ENCODE measurements around the gene PCSK2.

PCSK2 gene

GRCh38 chr20:17236766-17237165 is 9.9 kb downstream of the PCSK2 start:
- Histone ChIP-seq H3K36me3 (ENCODE audit: control insufficient read depth in 1 of 2, insufficient read depth in 2 of 2, low read length in 2 of 2) (no peaks in the 10 kb centered on the region), H3K4me1 (ENCODE audit: control insufficient read depth in 1 of 2, insufficient read depth in 2 of 2, low read length in 2 of 2) (no peaks in the 10 kb centered on the region), H3K4me3 (ENCODE audit: low read depth in 1 of 2, low read length in 2 of 2) (no peak overlapping the region), H3K27ac (ENCODE audit: low read depth, low read length) (no peak overlapping the region), H3K9ac (ENCODE audit: low read depth in 1 of 2, low read length in 2 of 2) (no peak overlapping the region), H3K9me3 (ENCODE audit: control insufficient read depth in 1 of 2, low read length in 2 of 2) (no peaks in the 10 kb centered on the region), H3K27me3 (ENCODE audit: control insufficient read depth in 1 of 2, insufficient read depth in 2 of 2, low read length in 2 of 2) (no peaks in the 10 kb centered on the region)

DNA sequence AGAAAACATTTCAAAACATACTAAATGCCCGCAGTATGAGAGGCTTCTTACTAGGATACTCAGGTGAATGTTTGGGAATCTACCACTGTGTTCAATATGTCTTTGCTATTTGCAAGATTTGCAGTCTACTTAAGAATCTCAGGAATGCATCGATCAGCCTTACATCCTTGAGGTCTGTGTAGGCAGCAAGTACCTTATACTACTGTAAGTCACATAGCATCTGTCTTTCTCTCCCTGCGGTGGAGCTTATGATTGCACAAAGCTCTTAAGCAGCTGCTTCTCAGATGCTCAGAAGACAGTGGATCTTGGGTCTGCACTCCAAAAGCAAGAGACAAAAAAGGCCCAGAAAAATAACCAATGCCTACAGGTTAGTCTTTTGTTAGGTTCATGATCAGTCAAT is 21.4 kb downstream of the PCSK2 start:
- no peaks in the 10 kb centered on the region for H3K9me3 ChIP-seq (ENCODE audit: control insufficient read depth in 1 of 2, low read length in 2 of 2)
- H3K27ac ChIP-seq (ENCODE audit: low read depth, low read length): no peak overlapping the region
- H3K9ac ChIP-seq (ENCODE audit: low read depth in 1 of 2, low read length in 2 of 2): no peak overlapping the region
- H3K4me3 ChIP-seq (ENCODE audit: low read depth in 1 of 2, low read length in 2 of 2): no peak overlapping the region
- no peaks in the 10 kb centered on the region for H3K27me3 ChIP-seq (ENCODE audit: control insufficient read depth in 1 of 2, insufficient read depth in 2 of 2, low read length in 2 of 2)
- no peaks in the 10 kb centered on the region for H3K36me3 ChIP-seq (ENCODE audit: control insufficient read depth in 1 of 2, insufficient read depth in 2 of 2, low read length in 2 of 2)
- no peaks in the 10 kb centered on the region for H3K4me1 ChIP-seq (ENCODE audit: control insufficient read depth in 1 of 2, insufficient read depth in 2 of 2, low read length in 2 of 2)

DNA sequence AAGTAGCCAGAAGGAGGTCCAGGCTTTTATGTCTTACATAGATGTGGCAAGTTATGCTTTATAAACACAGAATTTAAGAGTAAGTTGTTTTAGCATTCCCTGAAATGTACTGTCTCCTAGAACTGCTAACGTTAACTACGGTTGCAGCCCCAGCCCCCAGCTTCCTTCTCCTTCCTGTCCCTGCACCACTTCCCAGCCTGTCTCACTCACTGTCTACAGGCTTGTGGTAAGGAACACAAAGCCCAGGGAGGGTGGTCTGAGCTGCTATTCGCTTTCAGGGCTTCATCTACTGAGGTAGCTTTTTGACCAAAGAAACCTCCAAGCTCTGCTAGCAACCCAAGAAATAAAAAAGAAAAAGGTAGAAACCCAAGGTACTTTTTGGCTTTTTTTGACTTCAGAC is 35.9 kb downstream of the PCSK2 start:
- no peaks in the 10 kb centered on the region for H3K36me3 ChIP-seq (ENCODE audit: control insufficient read depth in 1 of 2, insufficient read depth in 2 of 2, low read length in 2 of 2)
- H3K27me3 ChIP-seq (ENCODE audit: control insufficient read depth in 1 of 2, insufficient read depth in 2 of 2, low read length in 2 of 2): no peaks in the 10 kb centered on the region
- H3K9ac ChIP-seq (ENCODE audit: low read depth in 1 of 2, low read length in 2 of 2): no peak overlapping the region
- no peaks in the 10 kb centered on the region for H3K9me3 ChIP-seq (ENCODE audit: control insufficient read depth in 1 of 2, low read length in 2 of 2)
- H3K4me3 ChIP-seq (ENCODE audit: low read depth in 1 of 2, low read length in 2 of 2): no peak overlapping the region
- no peak overlapping the region for H3K27ac ChIP-seq (ENCODE audit: low read depth, low read length)
- no peaks in the 10 kb centered on the region for H3K4me1 ChIP-seq (ENCODE audit: control insufficient read depth in 1 of 2, insufficient read depth in 2 of 2, low read length in 2 of 2)

- no peak overlapping the region for H3K4me3 ChIP-seq (ENCODE audit: low read depth in 1 of 2, low read length in 2 of 2)
- no peaks in the 10 kb centered on the region for H3K27me3 ChIP-seq (ENCODE audit: control insufficient read depth in 1 of 2, insufficient read depth in 2 of 2, low read length in 2 of 2)
- no peaks in the 10 kb centered on the region for H3K9me3 ChIP-seq (ENCODE audit: control insufficient read depth in 1 of 2, low read length in 2 of 2)
- no peaks in the 10 kb centered on the region for H3K36me3 ChIP-seq (ENCODE audit: control insufficient read depth in 1 of 2, insufficient read depth in 2 of 2, low read length in 2 of 2)
- no peak overlapping the region for H3K27ac ChIP-seq (ENCODE audit: low read depth, low read length)
- no peak overlapping the region for H3K9ac ChIP-seq (ENCODE audit: low read depth in 1 of 2, low read length in 2 of 2)
- H3K4me1 ChIP-seq (ENCODE audit: control insufficient read depth in 1 of 2, insufficient read depth in 2 of 2, low read length in 2 of 2): no peaks in the 10 kb centered on the region
These were observed 46.9 kb downstream of the PCSK2 start for GRCh38 chr20:17273717-17274116.

DNA sequence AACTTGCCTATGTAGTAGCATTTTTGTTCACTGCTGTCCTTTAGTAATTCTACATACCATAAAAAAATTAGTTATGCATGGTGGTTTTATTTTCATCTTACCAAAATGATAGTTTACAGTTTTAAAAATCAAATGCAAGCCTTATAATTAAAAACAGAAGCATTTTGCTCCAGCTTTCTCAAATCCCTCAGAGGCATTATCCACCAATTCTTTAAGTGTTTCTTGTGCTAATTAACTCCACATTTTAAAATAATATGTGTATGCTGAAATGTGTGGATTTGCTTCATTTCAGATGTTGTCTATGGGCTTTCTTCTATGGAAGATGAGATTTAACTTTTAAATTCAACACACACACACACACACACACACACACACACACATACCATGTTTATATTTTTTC is 49.3 kb downstream of the PCSK2 start:
- Histone ChIP-seq H3K4me3 (ENCODE audit: low read depth in 1 of 2, low read length in 2 of 2) (no peak overlapping the region), H3K9me3 (ENCODE audit: control insufficient read depth in 1 of 2, low read length in 2 of 2) (no peaks in the 10 kb centered on the region), H3K27me3 (ENCODE audit: control insufficient read depth in 1 of 2, insufficient read depth in 2 of 2, low read length in 2 of 2) (no peaks in the 10 kb centered on the region), H3K27ac (ENCODE audit: low read depth, low read length) (no peak overlapping the region), H3K4me1 (ENCODE audit: control insufficient read depth in 1 of 2, insufficient read depth in 2 of 2, low read length in 2 of 2) (no peaks in the 10 kb centered on the region), H3K9ac (ENCODE audit: low read depth in 1 of 2, low read length in 2 of 2) (no peak overlapping the region), H3K36me3 (ENCODE audit: control insufficient read depth in 1 of 2, insufficient read depth in 2 of 2, low read length in 2 of 2) (no peaks in the 10 kb centered on the region)

DNA sequence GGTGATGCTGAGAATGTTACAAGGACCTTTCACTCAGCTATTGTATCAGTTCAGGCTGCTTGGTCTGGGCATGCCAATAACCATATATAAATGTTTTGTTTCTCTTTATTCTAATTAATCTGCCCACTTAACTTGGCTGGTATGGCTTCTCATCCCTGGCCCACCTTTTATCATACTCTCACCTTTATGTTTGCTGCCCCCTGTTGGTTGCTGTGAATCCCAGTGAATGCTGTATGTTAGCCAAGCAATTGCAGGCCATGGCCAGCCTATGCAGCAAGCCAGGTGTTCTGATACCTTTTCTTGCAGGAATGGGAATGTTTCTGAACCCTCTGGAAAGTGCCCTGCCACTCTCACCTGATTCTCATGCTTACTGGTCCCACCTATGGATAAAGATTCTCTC is 54.6 kb downstream of the PCSK2 start:
- Histone ChIP-seq H3K27ac (ENCODE audit: low read depth, low read length) (no peak overlapping the region), H3K9me3 (ENCODE audit: control insufficient read depth in 1 of 2, low read length in 2 of 2) (no peaks in the 10 kb centered on the region), H3K4me1 (ENCODE audit: control insufficient read depth in 1 of 2, insufficient read depth in 2 of 2, low read length in 2 of 2) (no peaks in the 10 kb centered on the region), H3K27me3 (ENCODE audit: control insufficient read depth in 1 of 2, insufficient read depth in 2 of 2, low read length in 2 of 2) (no peaks in the 10 kb centered on the region), H3K36me3 (ENCODE audit: control insufficient read depth in 1 of 2, insufficient read depth in 2 of 2, low read length in 2 of 2) (no peaks in the 10 kb centered on the region), H3K9ac (ENCODE audit: low read depth in 1 of 2, low read length in 2 of 2) (no peak overlapping the region), H3K4me3 (ENCODE audit: low read depth in 1 of 2, low read length in 2 of 2) (no peak overlapping the region)

DNA sequence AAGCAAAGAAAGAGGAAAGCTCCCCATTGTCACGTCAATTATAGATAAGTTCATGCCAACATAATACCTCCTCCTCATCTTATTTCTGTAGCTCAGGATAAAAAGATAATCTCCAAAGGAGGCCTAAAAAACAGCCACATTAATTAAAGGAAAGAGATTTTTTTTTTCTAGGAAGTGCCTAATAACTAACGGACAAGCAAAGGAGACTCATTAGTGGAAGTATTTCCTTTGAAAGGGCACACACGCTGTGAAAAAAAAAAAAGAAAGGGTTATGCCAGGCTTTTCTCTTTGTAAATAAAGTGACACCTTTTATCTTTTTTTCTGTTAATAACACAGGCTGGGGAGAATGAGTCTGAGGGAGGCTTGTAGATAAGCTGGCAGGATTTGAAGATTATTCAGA is 55.7 kb downstream of the PCSK2 start:
- Histone ChIP-seq H3K27me3 (ENCODE audit: control insufficient read depth in 1 of 2, insufficient read depth in 2 of 2, low read length in 2 of 2) (no peaks in the 10 kb centered on the region), H3K27ac (ENCODE audit: low read depth, low read length) (no peak overlapping the region), H3K4me1 (ENCODE audit: control insufficient read depth in 1 of 2, insufficient read depth in 2 of 2, low read length in 2 of 2) (no peaks in the 10 kb centered on the region), H3K36me3 (ENCODE audit: control insufficient read depth in 1 of 2, insufficient read depth in 2 of 2, low read length in 2 of 2) (no peaks in the 10 kb centered on the region), H3K9ac (ENCODE audit: low read depth in 1 of 2, low read length in 2 of 2) (no peak overlapping the region), H3K4me3 (ENCODE audit: low read depth in 1 of 2, low read length in 2 of 2) (no peak overlapping the region), H3K9me3 (ENCODE audit: control insufficient read depth in 1 of 2, low read length in 2 of 2) (no peaks in the 10 kb centered on the region)

- Histone ChIP-seq H3K27me3 (ENCODE audit: control insufficient read depth in 1 of 2, insufficient read depth in 2 of 2, low read length in 2 of 2) (no peaks in the 10 kb centered on the region), H3K9ac (ENCODE audit: low read depth in 1 of 2, low read length in 2 of 2) (no peak overlapping the region), H3K4me1 (ENCODE audit: control insufficient read depth in 1 of 2, insufficient read depth in 2 of 2, low read length in 2 of 2) (no peaks in the 10 kb centered on the region), H3K36me3 (ENCODE audit: control insufficient read depth in 1 of 2, insufficient read depth in 2 of 2, low read length in 2 of 2) (no peaks in the 10 kb centered on the region), H3K4me3 (ENCODE audit: low read depth in 1 of 2, low read length in 2 of 2) (no peak overlapping the region), H3K9me3 (ENCODE audit: control insufficient read depth in 1 of 2, low read length in 2 of 2) (no peaks in the 10 kb centered on the region), H3K27ac (ENCODE audit: low read depth, low read length) (no peak overlapping the region)
These were observed 60.7 kb downstream of the PCSK2 start for GRCh38 chr20:17287503-17287902.

DNA sequence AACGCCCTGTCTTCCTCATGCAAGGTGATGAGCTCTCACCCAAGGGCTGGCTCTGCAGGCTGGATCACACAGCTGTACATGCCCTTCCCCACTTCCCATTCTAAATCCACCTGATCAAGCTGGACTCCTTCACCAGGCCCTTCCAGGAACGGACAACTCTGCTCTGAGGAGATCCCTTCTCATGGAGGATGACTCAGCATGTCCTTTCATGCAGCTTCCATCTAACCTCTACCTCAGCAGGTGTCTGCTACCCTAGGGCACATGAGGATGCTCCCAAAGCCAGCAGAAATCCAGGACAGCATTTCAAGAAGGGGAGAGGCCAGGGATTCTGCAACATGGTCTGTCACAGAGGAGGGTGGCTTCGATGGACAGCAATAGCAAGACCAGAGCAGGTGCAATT is 61.2 kb downstream of the PCSK2 start:
- no peak overlapping the region for H3K4me3 ChIP-seq (ENCODE audit: low read depth in 1 of 2, low read length in 2 of 2)
- no peaks in the 10 kb centered on the region for H3K36me3 ChIP-seq (ENCODE audit: control insufficient read depth in 1 of 2, insufficient read depth in 2 of 2, low read length in 2 of 2)
- no peak overlapping the region for H3K9ac ChIP-seq (ENCODE audit: low read depth in 1 of 2, low read length in 2 of 2)
- no peaks in the 10 kb centered on the region for H3K9me3 ChIP-seq (ENCODE audit: control insufficient read depth in 1 of 2, low read length in 2 of 2)
- H3K27me3 ChIP-seq (ENCODE audit: control insufficient read depth in 1 of 2, insufficient read depth in 2 of 2, low read length in 2 of 2): no peaks in the 10 kb centered on the region
- H3K4me1 ChIP-seq (ENCODE audit: control insufficient read depth in 1 of 2, insufficient read depth in 2 of 2, low read length in 2 of 2): no peaks in the 10 kb centered on the region
- no peak overlapping the region for H3K27ac ChIP-seq (ENCODE audit: low read depth, low read length)

- Histone ChIP-seq H3K9me3 (ENCODE audit: control insufficient read depth in 1 of 2, low read length in 2 of 2) (no peaks in the 10 kb centered on the region), H3K36me3 (ENCODE audit: control insufficient read depth in 1 of 2, insufficient read depth in 2 of 2, low read length in 2 of 2) (no peaks in the 10 kb centered on the region), H3K4me3 (ENCODE audit: low read depth in 1 of 2, low read length in 2 of 2) (no peak overlapping the region), H3K27me3 (ENCODE audit: control insufficient read depth in 1 of 2, insufficient read depth in 2 of 2, low read length in 2 of 2) (no peaks in the 10 kb centered on the region), H3K27ac (ENCODE audit: low read depth, low read length) (no peak overlapping the region), H3K4me1 (ENCODE audit: control insufficient read depth in 1 of 2, insufficient read depth in 2 of 2, low read length in 2 of 2) (no peaks in the 10 kb centered on the region), H3K9ac (ENCODE audit: low read depth in 1 of 2, low read length in 2 of 2) (no peak overlapping the region)
These were observed 68.4 kb downstream of the PCSK2 start for GRCh38 chr20:17295151-17295726.

DNA sequence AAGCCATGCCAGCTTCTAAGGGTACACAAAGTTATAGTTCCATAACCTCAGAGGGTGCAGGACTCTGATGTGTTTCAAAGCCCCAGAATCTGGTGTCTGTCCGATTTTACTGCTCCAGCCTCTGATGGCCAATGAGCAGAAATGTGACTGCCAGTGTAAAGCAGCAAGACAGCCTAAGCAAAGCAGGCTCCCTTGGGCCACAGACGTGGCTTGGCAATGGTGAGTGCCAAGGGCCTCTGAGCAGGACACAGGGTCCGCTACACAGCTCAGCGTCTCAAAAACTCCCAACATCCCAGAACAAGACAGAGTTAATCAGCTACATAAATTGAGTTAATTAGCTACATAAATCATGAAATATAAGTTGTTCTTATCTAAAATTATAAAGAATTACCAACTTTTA is 69.2 kb downstream of the PCSK2 start:
- H3K9ac ChIP-seq (ENCODE audit: low read depth in 1 of 2, low read length in 2 of 2): no peak overlapping the region
- H3K36me3 ChIP-seq (ENCODE audit: control insufficient read depth in 1 of 2, insufficient read depth in 2 of 2, low read length in 2 of 2): no peaks in the 10 kb centered on the region
- no peak overlapping the region for H3K27ac ChIP-seq (ENCODE audit: low read depth, low read length)
- H3K27me3 ChIP-seq (ENCODE audit: control insufficient read depth in 1 of 2, insufficient read depth in 2 of 2, low read length in 2 of 2): no peaks in the 10 kb centered on the region
- H3K4me3 ChIP-seq (ENCODE audit: low read depth in 1 of 2, low read length in 2 of 2): no peak overlapping the region
- H3K9me3 ChIP-seq (ENCODE audit: control insufficient read depth in 1 of 2, low read length in 2 of 2): no peaks in the 10 kb centered on the region
- no peaks in the 10 kb centered on the region for H3K4me1 ChIP-seq (ENCODE audit: control insufficient read depth in 1 of 2, insufficient read depth in 2 of 2, low read length in 2 of 2)
